Measurements from ENCODE around the gene ANAPC2.

The ANAPC2 gene

DNA sequence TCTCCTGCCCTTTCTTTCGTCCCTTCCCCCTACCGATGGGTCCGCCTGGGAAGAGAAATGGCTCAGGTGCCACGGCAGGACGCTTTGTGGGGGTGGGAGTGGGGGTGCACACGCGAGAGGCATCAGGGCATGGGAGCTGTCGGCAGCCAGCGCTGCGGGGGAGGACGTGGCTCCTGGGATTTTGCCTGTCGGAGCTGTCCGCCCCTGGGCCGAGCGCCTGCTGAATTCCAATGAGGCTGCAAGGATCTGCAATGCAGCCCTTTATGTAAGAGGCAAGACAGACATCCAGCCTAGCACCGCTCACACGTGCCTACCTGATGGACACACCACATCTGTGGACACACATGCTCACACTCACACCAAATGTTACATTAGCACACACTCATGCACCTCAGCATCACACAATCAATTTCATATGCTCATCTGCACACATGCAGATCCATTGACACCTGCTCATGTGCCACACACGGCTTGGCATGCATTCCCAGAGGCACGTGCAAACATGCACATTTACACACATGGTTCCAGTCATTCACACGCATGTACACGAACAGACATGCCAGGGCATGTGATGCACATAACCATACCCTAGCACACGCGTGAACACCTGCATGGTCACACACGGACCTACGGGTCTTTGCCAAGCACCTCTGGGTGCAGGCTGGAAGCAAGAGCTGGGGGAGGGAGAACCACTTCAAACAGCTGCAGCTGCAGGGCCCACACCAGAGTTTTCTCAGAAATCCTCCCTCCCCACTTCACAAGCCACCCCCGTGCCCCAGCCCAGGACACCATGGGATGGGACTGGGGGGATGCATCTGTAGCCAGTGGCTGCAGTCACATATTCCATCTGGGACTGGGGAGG is 48.0 kb downstream of the ANAPC2 start:
- DNase-seq (ENCODE audit: low spot score) = no peak
- no peak for TF ChIP-seq CTCF (IDR thresholded peaks at IDR 0.05; ENCODE audit: borderline replicate concordance, control extremely low read depth, extremely low read depth, insufficient read depth, missing control alignments)
- in situ Hi-C loops (cut with MboI; ENCODE audit: low sequenced_read_pairs, unreplicated experiment) = no loop called here

DNA sequence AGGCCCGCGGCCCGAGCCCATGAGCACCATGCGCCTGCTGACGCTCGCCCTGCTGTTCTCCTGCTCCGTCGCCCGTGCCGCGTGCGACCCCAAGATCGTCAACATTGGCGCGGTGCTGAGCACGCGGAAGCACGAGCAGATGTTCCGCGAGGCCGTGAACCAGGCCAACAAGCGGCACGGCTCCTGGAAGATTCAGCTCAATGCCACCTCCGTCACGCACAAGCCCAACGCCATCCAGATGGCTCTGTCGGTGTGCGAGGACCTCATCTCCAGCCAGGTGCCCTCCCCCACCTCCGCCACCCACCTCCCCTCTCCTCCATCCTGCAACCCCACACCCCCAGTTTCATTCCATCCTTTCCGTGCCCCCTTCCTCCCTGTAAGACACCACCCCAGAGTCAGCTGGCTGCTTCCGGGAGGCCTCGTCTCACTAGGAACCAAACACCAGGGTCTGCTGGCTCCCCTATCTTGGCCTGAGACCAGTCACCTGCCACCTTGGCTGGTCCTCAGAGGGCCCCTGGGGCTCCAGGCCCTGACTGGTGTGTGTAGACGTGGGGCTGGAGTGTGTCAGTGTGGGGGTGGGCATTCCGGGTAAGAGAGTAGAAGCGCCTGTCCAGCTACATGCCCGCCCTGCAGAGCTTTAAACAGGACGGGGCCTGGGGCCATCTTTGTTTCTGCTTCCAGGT is 48.8 kb downstream of the ANAPC2 start:
- TF ChIP-seq CTCF (IDR thresholded peaks at IDR 0.05; ENCODE audit: borderline replicate concordance, control extremely low read depth, extremely low read depth, insufficient read depth, missing control alignments) = no peak
- no peak for DNase-seq (ENCODE audit: low spot score)
- in situ Hi-C loops (cut with MboI; ENCODE audit: low sequenced_read_pairs, unreplicated experiment) = no loop called here

GRCh38 chr9:137138722-137139467 is 49.5 kb downstream of the ANAPC2 start, which contains the start of gene GRIN1:
GRIN1 (plus strand) TSS chr9:137139154; CDS start chr9:137139487, 333 bp downstream.
- no peak for TF ChIP-seq CTCF (IDR thresholded peaks at IDR 0.05; ENCODE audit: borderline replicate concordance, control extremely low read depth, extremely low read depth, insufficient read depth, missing control alignments)
- in situ Hi-C loops (cut with MboI; ENCODE audit: low sequenced_read_pairs, unreplicated experiment) = no loop called here
- DNase-seq (ENCODE audit: low spot score) = no peak

GRCh38 chr9:137138058-137138721 is 50.2 kb downstream of the ANAPC2 start:
- DNase-seq (ENCODE audit: low spot score) = no peak
- no peak for TF ChIP-seq CTCF (IDR thresholded peaks at IDR 0.05; ENCODE audit: borderline replicate concordance, control extremely low read depth, extremely low read depth, insufficient read depth, missing control alignments)
- in situ Hi-C loops (cut with MboI; ENCODE audit: low sequenced_read_pairs, unreplicated experiment) = no loop called here

DNA sequence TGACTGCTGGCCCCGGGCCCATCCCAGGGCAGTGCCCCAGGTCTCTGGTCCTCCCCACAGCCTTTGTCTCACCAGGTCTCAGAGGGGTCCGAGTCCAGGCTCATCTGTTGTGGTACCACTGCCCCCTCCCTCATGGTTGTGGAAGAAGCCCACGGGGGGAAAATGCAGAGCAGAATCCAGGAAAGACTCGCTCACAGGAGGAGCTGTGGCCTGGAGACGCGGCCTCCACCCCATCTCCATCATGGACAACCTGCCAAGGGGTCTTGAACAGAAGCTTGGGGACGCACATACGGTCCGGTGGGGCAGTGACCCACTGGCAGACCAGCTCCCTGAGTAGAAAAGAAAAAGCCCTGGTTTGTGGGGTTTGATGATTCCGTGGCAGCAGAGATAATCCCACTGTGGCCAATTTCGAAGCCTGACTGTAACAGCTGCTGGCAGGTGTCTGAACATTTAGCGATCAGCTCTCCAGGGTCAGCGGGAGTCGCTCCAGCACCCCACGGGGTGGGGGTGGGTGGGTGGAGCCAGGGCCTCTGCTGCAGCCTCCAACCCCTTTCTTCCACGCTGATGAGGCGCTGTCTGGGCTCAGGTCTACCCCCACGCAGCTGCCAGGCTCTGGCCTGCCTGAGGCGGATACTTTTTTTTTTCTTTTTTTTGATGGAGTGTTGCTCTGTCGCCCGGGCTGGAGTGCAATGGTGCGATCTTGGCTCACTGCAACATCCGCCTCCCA is 51.3 kb downstream of the ANAPC2 start:
- TF ChIP-seq CTCF (IDR thresholded peaks at IDR 0.05; ENCODE audit: borderline replicate concordance, control extremely low read depth, extremely low read depth, insufficient read depth, missing control alignments) = no peak
- in situ Hi-C loops (cut with MboI; ENCODE audit: low sequenced_read_pairs, unreplicated experiment) = no loop called here
- no peak for DNase-seq (ENCODE audit: low spot score)
